Esophagus mucosa (tissue), 1 donor: ENCODE data around the gene OMA1. TPM values are rescaled to one million over a fixed set of nuclear protein-coding genes. Genes with fewer than 3 reads are reported as not detected.

Experiments used
- ATAC-seq: fragments of 200-7000 bp; cut with Tn5 transposase; one replicate; pipeline ENCODE4 v1.9.1; 2020
- total RNA-seq: library from RNA; stranded (reverse); gene quantifications from one replicate; pipeline ENCODE4 v1.2.4, GENCODE V29; 2023
- donor health status: DM: yes; HTN: yes; CAD: no.

Gene OMA1
- total RNA-seq, 1 donor from 2014 or later, result 22.2 TPM

DNA sequence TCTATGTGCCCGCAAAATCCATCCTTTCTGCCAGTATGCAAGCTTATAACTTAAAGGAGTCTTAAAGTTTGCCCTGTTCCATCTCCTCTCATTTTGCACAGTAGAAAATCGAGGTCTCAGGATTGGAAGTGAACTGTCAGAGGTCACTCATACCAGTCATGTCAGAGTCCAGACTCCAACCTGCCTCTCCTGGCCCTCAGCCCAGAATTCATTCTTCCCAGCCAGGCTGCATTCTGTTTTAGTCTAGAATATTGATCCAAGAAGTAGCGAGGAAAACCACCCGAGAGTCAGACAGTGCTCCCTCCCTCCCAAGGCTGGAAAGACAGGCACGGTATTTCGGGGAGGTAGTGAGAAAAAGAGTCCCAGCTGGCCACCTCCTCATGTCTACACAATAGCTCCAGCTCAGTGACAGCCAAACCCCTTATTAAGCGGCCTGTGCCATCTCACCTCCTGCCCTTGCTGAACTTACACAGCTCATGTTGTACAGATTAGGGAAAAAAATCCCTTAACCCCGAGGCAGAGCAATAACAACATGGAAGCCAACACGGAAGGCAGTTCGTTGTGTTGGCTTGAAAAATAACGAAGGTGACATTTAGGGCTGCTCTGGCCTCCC lies 89.4 kb downstream of the OMA1 start:
- no peak for ATAC-seq

DNA sequence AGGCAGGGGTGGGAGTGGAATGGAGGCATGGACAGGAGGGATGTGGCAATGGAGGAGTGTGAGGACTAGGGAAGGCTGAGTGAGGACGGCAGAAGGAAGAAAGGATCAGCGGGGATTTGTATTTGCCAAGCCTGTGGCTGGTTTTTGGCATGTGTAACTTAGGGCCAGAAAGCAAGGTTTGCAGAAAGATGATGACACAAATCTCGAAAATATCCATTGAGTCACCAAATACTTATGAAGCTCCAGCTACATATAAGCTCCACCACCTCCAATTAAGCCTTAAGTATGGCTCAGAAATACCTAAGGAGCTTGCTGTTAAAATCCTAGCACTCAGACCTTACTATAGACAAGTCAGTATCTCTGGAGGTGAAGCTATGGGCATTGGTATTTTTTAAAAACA lies 90.1 kb downstream of the OMA1 start:
- ATAC-seq, result no peak

GRCh38 chr1:58454807-58455206 lies 91.7 kb downstream of the OMA1 start:
- no peak for ATAC-seq

DNA sequence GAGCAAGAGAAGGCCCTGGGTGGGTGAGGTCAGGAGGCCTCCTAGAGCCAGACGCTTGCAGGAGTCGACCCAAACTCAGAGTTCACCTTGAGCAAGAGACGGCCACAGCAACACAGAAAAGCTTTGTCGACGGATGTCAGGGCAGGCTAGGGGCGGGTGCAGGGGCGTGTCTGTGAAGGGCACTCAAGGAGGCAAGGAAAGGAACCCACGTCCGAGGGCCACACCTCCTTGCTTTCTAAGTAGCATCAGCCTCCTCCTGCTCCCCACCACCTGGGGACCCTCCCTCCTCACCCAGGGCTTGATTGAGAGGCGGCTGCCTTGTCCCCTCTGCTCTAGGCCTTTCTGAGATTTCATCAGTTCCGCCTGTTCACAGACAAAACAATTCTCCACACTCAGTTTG lies 92.1 kb downstream of the OMA1 start:
- ATAC-seq, result no peak

- no peak for ATAC-seq
These were observed 94.8 kb downstream of the OMA1 start for GRCh38 chr1:58451560-58452191.

DNA sequence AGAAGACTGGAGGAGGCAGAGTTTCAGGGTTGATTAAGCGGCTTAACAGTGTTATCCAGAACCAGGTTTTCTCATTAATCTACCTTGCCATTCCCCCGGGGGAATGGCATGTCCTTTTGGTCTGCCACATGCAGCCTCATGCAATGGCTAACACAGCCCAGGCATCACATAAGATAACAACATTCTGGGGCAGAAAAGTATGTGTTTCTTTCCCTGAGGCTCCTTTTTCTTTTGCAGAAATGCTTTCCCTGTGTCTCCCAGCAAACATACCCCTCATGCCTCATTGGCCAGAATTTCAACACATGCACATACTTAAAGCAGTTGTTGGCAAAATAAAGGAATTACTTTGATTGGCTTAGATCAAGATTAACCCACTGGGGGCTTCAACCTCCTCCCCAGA lies 98.6 kb downstream of the OMA1 start:
- ATAC-seq, result no peak

- peak; percentile 59 for ATAC-seq
These were observed 99.5 kb downstream of the OMA1 start for GRCh38 chr1:58447042-58447441.

DNA sequence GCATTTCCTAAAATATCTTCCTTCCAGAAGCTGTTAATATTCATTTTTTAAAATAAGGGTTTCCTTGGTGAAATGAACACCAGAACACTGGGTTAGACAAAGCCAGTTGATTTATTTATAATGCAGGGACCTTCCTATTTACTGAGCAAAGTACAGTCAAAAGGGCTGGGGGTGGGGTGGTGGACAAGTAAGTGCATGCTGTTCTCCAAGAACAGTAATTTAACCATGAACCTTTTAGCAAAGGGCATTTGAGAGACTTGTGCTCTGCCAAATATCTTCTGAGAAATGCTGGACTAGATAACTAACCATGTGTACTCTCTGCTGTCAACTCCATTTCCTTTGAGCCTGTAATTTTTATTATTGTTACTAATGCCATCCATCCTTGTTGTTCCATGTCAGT lies 100.2 kb downstream of the OMA1 start:
- ATAC-seq, result no peak

- no peak for ATAC-seq
These were observed 102.3 kb downstream of the OMA1 start for GRCh38 chr1:58443986-58444868.

DNA sequence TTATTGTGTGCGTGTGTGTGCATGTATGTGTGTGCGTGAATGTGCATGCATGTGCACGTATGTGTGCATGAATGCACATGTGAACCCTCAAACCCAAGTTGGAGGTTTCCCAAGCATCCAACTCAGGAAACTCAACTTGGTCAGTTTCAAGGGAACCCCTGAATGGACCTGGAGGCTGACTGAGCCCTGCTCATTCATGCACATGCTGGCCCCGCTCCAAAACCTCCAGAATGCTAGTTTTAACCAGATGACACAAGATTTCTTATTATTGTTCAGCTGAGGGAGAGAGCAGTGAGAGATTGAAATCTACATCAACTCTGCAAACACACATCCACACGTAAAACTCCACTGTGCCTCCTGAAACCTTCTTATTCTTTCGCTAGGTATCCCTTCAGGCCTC lies 104.4 kb downstream of the OMA1 start:
- no peak for ATAC-seq

- no peak for ATAC-seq
These were observed 104.8 kb downstream of the OMA1 start for GRCh38 chr1:58441699-58442098.

GRCh38 chr1:58440696-58441095 lies 105.8 kb downstream of the OMA1 start:
- ATAC-seq, result no peak

GRCh38 chr1:58439946-58440345 lies 106.6 kb downstream of the OMA1 start:
- no peak for ATAC-seq

DNA sequence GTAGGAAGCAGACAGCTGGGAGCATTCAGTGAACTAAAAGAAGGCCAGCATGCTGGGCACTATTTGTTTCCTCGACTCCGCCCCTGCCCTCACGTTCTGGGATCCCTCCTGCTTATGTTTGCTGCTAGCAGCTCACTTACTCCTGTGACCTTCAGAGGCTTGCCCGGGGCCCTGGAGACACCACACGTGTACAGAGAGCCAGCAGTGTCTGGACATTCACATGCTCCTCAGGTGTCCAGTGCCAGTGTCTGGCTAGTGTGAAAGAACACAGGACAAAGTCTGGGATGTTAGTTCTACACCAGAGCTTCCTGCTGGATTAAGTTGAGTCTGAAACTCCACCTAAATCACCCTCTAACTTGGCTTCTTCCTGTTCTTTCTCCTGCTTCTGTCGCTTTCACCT lies 108.1 kb downstream of the OMA1 start:
- ATAC-seq, result no peak

DNA sequence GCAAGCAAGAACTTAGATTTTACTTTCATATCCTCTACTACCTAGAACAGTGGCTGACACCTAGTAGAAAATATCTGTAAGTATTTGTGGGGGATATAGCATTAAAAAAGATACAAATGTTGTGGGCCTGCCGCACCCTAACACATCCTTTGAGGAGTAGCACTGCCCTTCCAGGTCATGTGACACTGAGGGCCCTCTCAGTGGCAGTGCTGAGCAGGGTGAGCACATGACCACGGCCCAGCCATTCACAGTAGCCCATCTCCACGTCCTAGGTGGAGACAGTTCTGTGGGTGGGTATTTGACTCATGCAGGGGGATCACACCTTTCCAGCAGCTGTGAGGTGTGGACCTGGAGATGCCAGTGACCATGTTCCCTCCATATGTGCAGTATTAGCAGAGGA lies 108.9 kb downstream of the OMA1 start:
- no peak for ATAC-seq

- no peak for ATAC-seq
These were observed 109.8 kb downstream of the OMA1 start for GRCh38 chr1:58436615-58437297.

- no peak for ATAC-seq
These were observed 111.2 kb downstream of the OMA1 start for GRCh38 chr1:58435376-58435775.

GRCh38 chr1:58434607-58435006 lies 111.9 kb downstream of the OMA1 start:
- no peak for ATAC-seq

DNA sequence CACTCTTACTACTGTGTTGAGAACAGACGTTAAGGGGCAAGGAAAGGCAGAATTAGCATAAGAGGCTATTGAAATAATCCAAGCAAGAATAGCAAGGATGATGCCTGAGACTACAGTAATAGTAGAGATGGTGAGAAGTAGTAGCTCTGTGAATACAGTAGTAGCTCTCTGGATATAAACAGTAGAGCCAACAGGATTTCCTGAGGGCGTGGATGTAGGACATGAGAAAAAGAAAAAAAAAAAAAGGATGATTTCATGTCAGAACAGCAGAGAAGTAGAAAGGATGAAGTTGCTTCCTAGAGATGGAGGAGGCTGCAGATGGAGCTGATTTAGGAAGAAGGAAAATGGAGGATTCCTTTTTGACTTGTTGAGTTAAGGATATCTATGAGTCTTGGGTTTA lies 112.3 kb downstream of the OMA1 start:
- ATAC-seq, result no peak

DNA sequence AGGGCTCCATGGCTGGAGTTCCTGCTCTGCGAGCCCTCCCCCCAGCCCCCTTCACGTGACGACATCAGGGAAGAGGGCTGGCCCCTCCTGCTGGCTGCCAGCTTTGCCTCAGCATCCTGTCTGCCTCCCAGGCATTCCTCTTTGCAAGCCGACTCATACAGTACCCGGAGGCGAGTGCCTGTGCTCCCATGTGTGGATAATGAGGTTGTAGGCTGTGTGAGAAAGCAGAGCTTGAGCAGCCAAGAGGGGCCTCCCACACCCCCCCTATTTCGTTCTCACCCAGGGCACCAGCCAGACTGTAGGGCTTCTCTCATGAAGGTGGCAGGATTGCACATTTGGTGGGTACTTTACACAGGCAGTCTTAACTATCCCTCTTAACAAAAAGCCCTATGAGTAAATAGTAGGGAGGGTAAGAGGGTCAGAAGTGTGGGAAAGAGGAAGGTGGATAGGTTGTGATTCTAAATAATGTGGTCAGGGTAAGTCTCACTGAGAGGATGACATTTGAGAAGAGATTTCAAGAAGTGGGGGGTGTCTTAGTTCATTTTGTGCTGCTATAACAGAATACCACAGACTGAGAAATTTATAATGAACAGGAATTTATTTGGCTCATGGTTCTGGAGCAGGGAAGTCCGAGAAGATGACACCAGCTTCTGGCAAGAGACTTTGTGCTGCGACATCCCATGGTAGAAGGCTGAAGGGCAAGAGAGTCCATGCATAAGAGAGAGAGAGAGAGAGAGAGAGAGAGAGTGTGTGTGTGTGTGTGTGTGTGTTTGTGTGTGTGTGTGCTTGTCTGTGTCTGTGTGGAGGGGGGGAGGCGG lies 113.5 kb downstream of the OMA1 start:
- no peak for ATAC-seq

DNA sequence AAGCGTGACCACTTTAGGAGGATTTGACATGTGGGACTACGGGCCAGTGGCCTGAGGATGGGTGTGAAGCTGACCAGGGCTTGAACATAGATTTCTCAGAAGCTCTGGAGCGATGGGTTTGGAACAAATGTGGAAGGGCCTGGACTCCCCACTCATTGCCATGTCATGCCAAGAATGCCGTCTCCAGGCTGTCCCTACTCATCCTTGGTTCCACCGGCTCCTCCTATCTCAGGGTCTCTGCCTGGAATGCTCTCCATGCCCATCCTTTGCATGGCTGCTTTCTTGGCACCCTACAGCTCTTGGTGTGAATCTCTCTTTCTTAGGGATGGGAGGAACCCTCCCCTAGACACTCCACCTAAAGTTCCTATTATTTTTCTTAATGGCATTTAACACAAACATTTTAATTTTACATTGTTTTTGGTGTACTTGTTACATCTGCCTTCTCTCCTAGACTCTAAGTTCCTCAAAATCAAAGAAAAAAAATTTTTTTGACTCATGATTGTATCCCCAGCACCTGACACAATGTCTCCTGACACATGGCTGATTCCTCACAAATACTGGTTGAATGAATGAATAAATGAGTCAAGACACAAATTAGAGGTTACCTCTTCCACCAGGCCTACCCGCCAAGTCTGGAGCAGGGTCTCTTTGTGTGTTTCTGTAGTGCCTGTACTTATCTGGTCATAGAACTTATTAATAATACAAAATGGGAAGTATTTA lies 114.5 kb downstream of the OMA1 start:
- ATAC-seq, result no peak
